Panc1 (cell line): ENCODE measurements around the gene PITPNB. TPM values are rescaled to one million over a fixed set of nuclear protein-coding genes. Genes with fewer than 3 reads are reported as not detected.

Experiments used
- ATAC-seq: fragments of 200-7000 bp; cut with Tn5 transposase; 2 replicates; pipeline ENCODE4 v1.9.1; 2020; ENCODE audit warnings: mild to moderate bottlenecking, moderate library complexity
- BruUV-seq: library from RNA; stranded (reverse); fragments of 400-500 nt; replicated peaks from 2 replicates; lab custom pipeline; 2021; lab: Mats Ljungman, UMichigan
- CTCF ChIA-PET: fragments of 300-600 bp; sonication (Branson Sonifier 250); formaldehyde crosslinking; loops from one replicate; lab custom pipeline; 2022; ENCODE audit warnings: antibody characterized with exemption; lab: Charles Lee
- POLR2A ChIA-PET: fragments of 300-600 bp; sonication (Branson Sonifier 250); formaldehyde crosslinking; loops from one replicate; lab custom pipeline; 2022; ENCODE audit warnings: antibody characterized with exemption; lab: Charles Lee
- DNase-seq: peaks from one replicate; pipeline ENCODE4 v3.0.0-alpha.2; 2010; ENCODE audit warnings: low read depth, low spot score
- H3K27ac ChIP-seq: 2 replicates; pipeline ENCODE4 v1.5.1; 2011; ENCODE audit warnings: mild to moderate bottlenecking, low read length, inconsistent platforms
- H3K27me3 ChIP-seq: fragments of 200-500 bp; sonication (Bioruptor generic); 2 replicates; pipeline ENCODE4 v1.6.0; 2014; ENCODE audit warnings: low read length, inconsistent platforms; ENCODE audit not compliant: control insufficient read depth, insufficient read depth
- H3K36me3 ChIP-seq: fragments of 200-500 bp; sonication (Bioruptor generic); 2 replicates; pipeline ENCODE4 v1.5.1; 2014; ENCODE audit warnings: inconsistent platforms, mild to moderate bottlenecking, low read length, moderate library complexity; ENCODE audit not compliant: control insufficient read depth, insufficient read depth
- H3K4me1 ChIP-seq: 2 replicates; pipeline ENCODE4 v1.5.1; 2011; ENCODE audit warnings: inconsistent platforms, mild to moderate bottlenecking, low read length, moderate library complexity; ENCODE audit not compliant: control insufficient read depth, insufficient read depth
- H3K4me3 ChIP-seq, 2 experiments: 2 replicates each; pipeline ENCODE4 v1.5.1; 2011 to 2012; ENCODE audit warnings: low read depth in 2 of 2, low read length in 2 of 2, mild to moderate bottlenecking in 2 of 2, inconsistent platforms in 1 of 2, moderate library complexity in 1 of 2
- H3K9me3 ChIP-seq: fragments of 200-500 bp; sonication (Bioruptor generic); 2 replicates; pipeline ENCODE4 v1.5.1; 2014; ENCODE audit warnings: low read depth, mild to moderate bottlenecking, inconsistent platforms, low read length, moderate library complexity; ENCODE audit not compliant: control insufficient read depth, insufficient read depth
- POLR2AphosphoS5 ChIP-seq: IDR thresholded peaks from 2 replicates; pipeline ENCODE4 v1.6.1; 2012; ENCODE audit warnings: mild to moderate bottlenecking, low read depth, low read length, moderate library complexity
- SIN3A ChIP-seq: IDR thresholded peaks from 2 replicates; pipeline ENCODE4 v1.6.1; 2012; ENCODE audit warnings: low read depth, mild to moderate bottlenecking, low read length, moderate library complexity, borderline replicate concordance; ENCODE audit not compliant: insufficient read depth
- TCF7L2 ChIP-seq: IDR thresholded peaks from 2 replicates; pipeline ENCODE4 v1.6.1; 2011; ENCODE audit warnings: mild to moderate bottlenecking, low read depth, low read length, inconsistent platforms
- in situ Hi-C: cut with HindIII; loops from 2 replicates; pipeline ENCODE4 v1.10.0; 2016; ENCODE audit warnings: low sequenced_read_pairs, low pct_unique_long_range_greater_than_20kb
- intact Hi-C: fragments of 100-400 bp; cut with micrococcal nuclease; formaldehyde crosslinking; loops from one replicate; pipeline ENCODE4 v1.10.0; 2022; ENCODE audit not compliant: unreplicated experiment
- total RNA-seq: library from RNA; stranded (reverse); gene quantifications from one replicate; pipeline ENCODE4 v1.2.1, GENCODE V29; 2021; ENCODE audit not compliant: unreplicated experiment
- TF ChIP-seq, protein P1 (sequence below): fragments of 450-650 bp; IDR thresholded peaks from 2 replicates; pipeline ENCODE4 v1.5.1; 2017; ENCODE audit warnings: mild to moderate bottlenecking
- TF ChIP-seq, protein P2 (sequence below), 2 experiments: IDR thresholded peaks; 2 replicates each; pipeline ENCODE4 v1.6.1; 2011 to 2012; ENCODE audit warnings: low read depth in 2 of 2, control low read depth in 1 of 2, low read length in 1 of 2, mild to moderate bottlenecking in 1 of 2, moderate library complexity in 1 of 2; ENCODE audit not compliant: insufficient read depth in 1 of 2

The PITPNB gene
- total RNA-seq, 1 experiment from 2014 or later: 67.0 TPM

- intact Hi-C loops: no loop called here
- TF ChIP-seq, protein P1, sequence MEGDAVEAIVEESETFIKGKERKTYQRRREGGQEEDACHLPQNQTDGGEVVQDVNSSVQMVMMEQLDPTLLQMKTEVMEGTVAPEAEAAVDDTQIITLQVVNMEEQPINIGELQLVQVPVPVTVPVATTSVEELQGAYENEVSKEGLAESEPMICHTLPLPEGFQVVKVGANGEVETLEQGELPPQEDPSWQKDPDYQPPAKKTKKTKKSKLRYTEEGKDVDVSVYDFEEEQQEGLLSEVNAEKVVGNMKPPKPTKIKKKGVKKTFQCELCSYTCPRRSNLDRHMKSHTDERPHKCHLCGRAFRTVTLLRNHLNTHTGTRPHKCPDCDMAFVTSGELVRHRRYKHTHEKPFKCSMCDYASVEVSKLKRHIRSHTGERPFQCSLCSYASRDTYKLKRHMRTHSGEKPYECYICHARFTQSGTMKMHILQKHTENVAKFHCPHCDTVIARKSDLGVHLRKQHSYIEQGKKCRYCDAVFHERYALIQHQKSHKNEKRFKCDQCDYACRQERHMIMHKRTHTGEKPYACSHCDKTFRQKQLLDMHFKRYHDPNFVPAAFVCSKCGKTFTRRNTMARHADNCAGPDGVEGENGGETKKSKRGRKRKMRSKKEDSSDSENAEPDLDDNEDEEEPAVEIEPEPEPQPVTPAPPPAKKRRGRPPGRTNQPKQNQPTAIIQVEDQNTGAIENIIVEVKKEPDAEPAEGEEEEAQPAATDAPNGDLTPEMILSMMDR: no peak
- TF ChIP-seq POLR2AphosphoS5 (no peak), TCF7L2 (no peak), SIN3A (no peak)
- TF ChIP-seq, protein P2, sequence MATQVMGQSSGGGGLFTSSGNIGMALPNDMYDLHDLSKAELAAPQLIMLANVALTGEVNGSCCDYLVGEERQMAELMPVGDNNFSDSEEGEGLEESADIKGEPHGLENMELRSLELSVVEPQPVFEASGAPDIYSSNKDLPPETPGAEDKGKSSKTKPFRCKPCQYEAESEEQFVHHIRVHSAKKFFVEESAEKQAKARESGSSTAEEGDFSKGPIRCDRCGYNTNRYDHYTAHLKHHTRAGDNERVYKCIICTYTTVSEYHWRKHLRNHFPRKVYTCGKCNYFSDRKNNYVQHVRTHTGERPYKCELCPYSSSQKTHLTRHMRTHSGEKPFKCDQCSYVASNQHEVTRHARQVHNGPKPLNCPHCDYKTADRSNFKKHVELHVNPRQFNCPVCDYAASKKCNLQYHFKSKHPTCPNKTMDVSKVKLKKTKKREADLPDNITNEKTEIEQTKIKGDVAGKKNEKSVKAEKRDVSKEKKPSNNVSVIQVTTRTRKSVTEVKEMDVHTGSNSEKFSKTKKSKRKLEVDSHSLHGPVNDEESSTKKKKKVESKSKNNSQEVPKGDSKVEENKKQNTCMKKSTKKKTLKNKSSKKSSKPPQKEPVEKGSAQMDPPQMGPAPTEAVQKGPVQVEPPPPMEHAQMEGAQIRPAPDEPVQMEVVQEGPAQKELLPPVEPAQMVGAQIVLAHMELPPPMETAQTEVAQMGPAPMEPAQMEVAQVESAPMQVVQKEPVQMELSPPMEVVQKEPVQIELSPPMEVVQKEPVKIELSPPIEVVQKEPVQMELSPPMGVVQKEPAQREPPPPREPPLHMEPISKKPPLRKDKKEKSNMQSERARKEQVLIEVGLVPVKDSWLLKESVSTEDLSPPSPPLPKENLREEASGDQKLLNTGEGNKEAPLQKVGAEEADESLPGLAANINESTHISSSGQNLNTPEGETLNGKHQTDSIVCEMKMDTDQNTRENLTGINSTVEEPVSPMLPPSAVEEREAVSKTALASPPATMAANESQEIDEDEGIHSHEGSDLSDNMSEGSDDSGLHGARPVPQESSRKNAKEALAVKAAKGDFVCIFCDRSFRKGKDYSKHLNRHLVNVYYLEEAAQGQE (IDR thresholded peaks at IDR 0.05; ENCODE audit: insufficient read depth in 1 of 2, low read depth in 2 of 2, low read length in 1 of 2): no peak
- no peaks in the 10 kb centered on the region for H3K9me3 ChIP-seq
- no peak overlapping the region for H3K4me3 ChIP-seq
- POLR2A ChIA-PET: no interaction called here
- no peak for ATAC-seq
- BruUV-seq: no TSS peak
- DNase-seq: no peak
- H3K36me3 ChIP-seq: no peaks in the 10 kb centered on the region
- in situ Hi-C loops: no loop called here
- no peaks in the 10 kb centered on the region for H3K27me3 ChIP-seq
- H3K27ac ChIP-seq: no peak overlapping the region
- CTCF ChIA-PET: no interaction called here
- H3K4me1 ChIP-seq: no peaks in the 10 kb centered on the region
Observed at GRCh38 chr22:27952779-27953178, 33.7 kb upstream of the PITPNB start.

DNA sequence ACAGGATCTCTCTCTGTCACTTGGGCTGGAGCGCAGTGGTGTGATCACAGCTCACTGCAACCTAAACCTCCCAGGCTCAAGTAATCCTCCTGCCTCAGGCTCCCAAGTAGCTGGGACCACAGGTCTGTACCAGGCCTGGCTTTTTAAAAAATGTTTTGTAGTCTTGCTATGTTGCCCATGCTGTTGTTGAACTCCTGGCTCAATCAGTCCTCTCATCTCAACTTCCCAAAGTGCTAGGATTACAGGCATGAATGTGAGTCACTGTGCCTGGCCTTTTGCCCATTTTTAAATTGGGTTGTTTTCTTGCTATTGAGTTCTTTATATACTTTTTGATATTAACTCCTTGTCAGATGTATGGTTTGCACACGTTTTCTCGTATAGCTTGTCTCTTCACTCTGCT, 33.0 kb upstream of the PITPNB start:
- ATAC-seq (no peak), DNase-seq (no peak)
- no peak overlapping the region for H3K27ac ChIP-seq
- no TSS peak for BruUV-seq
- H3K4me3 ChIP-seq: no peak overlapping the region
- in situ Hi-C loops (no loop called here), intact Hi-C loops (no loop called here)
- H3K27me3 ChIP-seq: no peaks in the 10 kb centered on the region
- H3K4me1 ChIP-seq: no peaks in the 10 kb centered on the region
- H3K9me3 ChIP-seq: no peaks in the 10 kb centered on the region
- no peaks in the 10 kb centered on the region for H3K36me3 ChIP-seq
- TF ChIP-seq POLR2AphosphoS5: no peak
- no peak for TF ChIP-seq SIN3A
- TF ChIP-seq, protein P1: no peak
- TF ChIP-seq TCF7L2: no peak
- TF ChIP-seq, protein P2 (IDR thresholded peaks at IDR 0.05; ENCODE audit: insufficient read depth in 1 of 2, low read depth in 2 of 2, low read length in 1 of 2): no peak
- ChIA-PET CTCF (no interaction called here), POLR2A (no interaction called here)
